K562 (cell line): ENCODE results near the gene IFI27L1.

Source experiments
- CTCF ChIP-seq, 3 experiments: IDR thresholded peaks in 2 of 3; conservative IDR thresholded peaks in 1 of 3; 2 replicates each; pipeline ENCODE4 v1.5.1; 2011 to 2012; ENCODE audit warnings: low read length in 3 of 3, mild to moderate bottlenecking in 3 of 3, control low read depth in 2 of 3, improper control_type of control experiment in 1 of 3, inconsistent platforms in 1 of 3, low read depth in 1 of 3, mixed read lengths in 1 of 3, moderate library complexity in 1 of 3; ENCODE audit not compliant: insufficient read depth in 2 of 3
- MLX ChIP-seq, 2 experiments: fragments of 450-650 bp in 1 of 2; sonication (generic) in 1 of 2; formaldehyde crosslinking; conservative IDR thresholded peaks; 2 replicates each; pipeline versions ENCODE4 v1.4.0 to v1.8.1; 2020 to 2022; ENCODE audit warnings: mild to moderate bottlenecking in 1 of 2, missing genetic modification reagents in 1 of 2

GRCh38 chr14:94044476-94045091 lies 36.5 kb upstream of the IFI27L1 start:
- TF ChIP-seq CTCF (IDR thresholded peaks at IDR 0.05 in 2 of 3, conservative IDR thresholded peaks at IDR 0.05 in 1 of 3; ENCODE audit: insufficient read depth in 2 of 3, low read depth in 1 of 3, low read length in 3 of 3), result no peak
- no peak for TF ChIP-seq MLX (CRISPR knock-in tag; conservative IDR thresholded peaks at IDR 0.05)
